ENCODE data around the gene EDN3.

EDN3 gene

DNA sequence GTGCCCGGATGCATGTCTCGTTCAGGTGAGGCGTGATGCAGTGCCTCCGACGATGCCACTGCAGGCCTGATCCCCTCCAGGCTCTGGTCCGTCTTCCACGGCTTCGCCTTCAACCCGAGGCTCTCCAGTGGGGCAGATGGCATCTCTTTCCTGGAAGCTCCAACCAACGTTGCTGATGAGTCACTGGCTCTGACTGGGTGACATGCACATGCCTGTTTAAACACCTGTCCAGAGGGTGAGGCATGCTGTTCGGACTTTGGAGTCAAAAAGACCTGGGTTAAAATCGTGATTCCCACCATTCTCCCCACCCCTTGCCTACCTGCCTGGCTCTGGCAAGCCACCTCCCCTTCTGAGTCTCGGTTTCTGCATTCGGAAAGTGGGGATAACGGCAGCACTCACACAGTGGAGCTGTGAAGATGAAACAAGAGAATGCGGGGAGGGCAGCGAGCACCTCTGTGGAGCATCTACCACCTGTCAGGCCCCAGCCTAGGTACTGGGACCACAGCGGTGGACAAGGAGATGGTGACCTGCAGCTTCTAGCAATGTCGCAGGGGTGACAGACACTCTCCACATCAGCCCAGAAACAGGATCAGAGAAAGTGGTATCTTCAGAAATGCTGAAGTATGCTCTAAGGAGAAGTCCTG lies 8.5 kb upstream of the EDN3 start:
- TF ChIP-seq ZNF274 (IDR thresholded peaks at IDR 0.05; ENCODE audit: low read depth, low read length) = no peak
- no peak overlapping the region for H3K4me3 ChIP-seq (ENCODE audit: low read length)

DNA sequence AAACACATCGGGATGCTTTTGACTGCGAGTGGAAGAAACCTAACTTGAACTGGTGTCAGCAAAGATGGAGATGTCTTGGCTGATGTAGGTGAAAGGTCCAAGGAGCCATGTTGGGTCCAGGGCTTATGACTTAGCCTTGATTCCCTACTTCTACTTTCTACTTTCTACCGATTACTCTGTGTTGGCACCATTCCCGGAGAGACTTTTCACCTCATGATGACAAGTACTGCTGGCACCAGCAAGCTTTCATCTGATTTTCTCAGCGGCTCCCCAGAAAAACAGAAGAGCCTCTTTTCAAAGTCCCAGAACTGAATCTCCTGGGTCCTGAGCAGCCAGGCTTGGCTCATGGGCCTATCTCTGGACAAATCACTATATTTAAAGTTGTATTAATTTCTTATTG lies 4.9 kb upstream of the EDN3 start:
- H3K4me3 ChIP-seq (ENCODE audit: low read length) = no peak overlapping the region
- TF ChIP-seq ZNF274 (IDR thresholded peaks at IDR 0.05; ENCODE audit: low read depth, low read length) = no peak

DNA sequence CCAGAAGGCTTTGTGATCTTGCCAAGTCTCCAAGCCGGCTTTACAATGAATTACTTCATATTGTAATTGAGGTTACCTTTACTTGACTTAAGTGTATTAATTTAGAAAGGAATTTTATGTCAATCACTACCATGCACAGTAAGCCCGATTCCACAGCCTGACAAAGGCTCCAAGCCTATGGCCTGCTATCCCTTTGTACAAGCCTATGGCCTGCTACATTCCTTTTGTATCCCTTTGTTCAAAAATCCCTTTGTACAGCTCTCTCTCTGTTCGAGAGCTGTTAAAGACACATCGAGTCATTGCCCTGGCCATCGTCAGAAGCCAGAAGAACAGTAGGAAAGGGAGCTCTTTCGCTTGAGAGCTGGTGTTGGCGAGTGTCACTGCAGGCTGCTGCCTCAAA lies 2.7 kb upstream of the EDN3 start:
- TF ChIP-seq ZNF274 (IDR thresholded peaks at IDR 0.05; ENCODE audit: low read depth, low read length) = no peak
- no peak overlapping the region for H3K4me3 ChIP-seq (ENCODE audit: low read length)

DNA sequence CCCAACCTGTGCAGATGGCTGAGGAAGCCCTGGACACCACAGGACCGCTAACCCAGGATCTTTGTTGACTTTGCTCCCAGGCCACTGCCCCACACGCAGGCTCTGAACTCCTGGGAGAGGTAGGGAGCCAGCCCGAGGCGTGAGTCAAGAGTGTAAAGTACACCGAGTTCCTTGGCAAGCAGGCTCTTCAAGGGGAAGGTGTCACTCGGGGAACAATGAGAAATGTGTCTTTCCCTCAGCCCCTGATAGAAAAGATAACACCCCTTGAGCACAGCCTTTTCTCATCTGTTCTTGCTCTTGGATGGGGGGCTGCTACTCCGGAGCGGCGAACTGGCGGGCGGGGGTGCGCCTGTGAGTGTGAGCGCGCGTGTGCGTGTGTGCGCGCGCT lies 472 bp upstream of the EDN3 start:
- H3K4me3 ChIP-seq (ENCODE audit: low read length) = no peak overlapping the region
- no peak for TF ChIP-seq ZNF274 (IDR thresholded peaks at IDR 0.05; ENCODE audit: low read depth, low read length)

DNA sequence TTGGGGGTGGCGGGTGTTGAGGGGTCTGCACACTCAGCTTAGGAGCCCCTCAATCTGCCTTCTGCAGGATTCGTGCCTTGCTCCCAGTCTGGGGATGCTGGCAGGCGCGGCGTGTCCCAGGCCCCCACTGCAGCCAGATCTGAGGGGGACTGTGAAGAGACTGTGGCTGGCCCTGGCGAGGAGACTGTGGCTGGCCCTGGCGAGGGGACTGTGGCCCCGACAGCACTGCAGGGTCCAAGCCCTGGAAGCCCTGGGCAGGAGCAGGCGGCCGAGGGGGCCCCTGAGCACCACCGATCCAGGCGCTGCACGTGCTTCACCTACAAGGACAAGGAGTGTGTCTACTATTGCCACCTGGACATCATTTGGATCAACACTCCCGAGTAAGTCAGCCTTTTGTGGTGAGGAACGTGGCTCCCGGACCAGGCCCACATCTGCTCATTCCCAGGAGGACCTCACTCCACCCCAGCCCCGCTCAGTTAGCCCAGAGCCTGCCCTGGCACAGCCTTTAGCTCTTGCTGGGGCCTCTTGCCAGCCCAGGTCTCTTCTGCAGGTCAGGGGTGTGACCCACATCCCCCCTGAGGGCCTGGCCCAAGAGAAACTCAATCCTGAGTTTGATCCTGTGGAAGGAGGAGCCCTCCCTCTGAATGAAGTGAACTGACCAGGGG lies 1.1 kb downstream of the EDN3 start:
- H3K4me3 ChIP-seq (ENCODE audit: low read length) = no peak overlapping the region
- no peak for TF ChIP-seq ZNF274 (IDR thresholded peaks at IDR 0.05; ENCODE audit: low read depth, low read length)

DNA sequence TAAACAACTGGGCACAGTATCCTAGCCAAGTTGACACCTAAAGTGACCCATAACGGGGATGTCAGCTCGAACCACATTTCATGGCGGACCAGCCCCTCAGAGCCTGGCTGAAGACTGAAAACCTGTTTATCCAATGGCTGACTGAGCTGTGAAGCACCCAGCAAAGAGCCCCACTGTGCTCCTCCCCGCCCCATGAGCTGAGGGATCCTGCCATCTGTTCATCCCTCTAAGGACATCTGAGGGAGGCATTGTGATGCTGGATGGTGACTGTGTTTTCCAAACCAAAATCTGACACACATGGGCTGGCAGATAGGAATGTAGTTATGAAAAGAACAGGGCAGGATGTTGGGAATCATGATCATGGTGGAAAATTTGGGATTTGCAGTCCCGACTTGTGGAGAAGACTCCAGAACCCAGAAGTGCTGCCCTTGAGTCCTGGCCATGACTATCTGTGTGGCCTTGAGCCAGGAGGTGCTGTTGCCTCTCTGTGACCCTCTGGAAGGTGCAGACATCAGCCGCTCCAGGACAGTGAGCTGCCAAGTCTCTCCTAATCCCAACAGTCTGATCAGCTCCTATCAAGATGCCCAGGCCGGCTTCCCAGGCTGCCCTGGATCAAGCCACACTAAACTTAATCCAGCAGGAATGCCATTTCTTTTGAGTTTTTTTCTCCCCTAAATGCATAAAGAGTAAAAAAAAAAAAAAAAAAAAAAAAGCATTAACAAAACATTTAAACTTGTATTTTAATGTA lies 5.7 kb downstream of the EDN3 start:
- TF ChIP-seq ZNF274 (IDR thresholded peaks at IDR 0.05; ENCODE audit: low read depth, low read length) = no peak
- no peak overlapping the region for H3K4me3 ChIP-seq (ENCODE audit: low read length)

DNA sequence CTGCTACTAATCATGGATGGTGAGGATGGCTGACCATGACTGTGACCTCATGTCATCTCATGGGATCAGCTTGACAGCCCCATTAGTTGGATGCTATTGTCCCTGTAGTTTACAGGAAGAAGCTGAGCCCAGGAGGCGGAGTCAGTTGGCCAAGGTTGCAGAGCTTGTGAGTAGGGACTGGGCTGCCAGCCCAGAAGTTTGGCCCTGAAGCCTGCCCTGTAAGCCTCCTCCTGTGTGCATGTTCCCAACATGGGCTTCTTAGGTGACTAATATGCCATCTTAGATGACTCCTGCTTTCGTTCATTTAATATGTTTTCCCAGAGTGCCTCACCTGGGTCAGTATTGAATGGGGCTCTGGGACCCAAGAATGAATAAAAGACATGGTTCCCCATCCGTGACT lies 6.9 kb downstream of the EDN3 start:
- no peak overlapping the region for H3K4me3 ChIP-seq (ENCODE audit: low read length)
- no peak for TF ChIP-seq ZNF274 (IDR thresholded peaks at IDR 0.05; ENCODE audit: low read depth, low read length)

DNA sequence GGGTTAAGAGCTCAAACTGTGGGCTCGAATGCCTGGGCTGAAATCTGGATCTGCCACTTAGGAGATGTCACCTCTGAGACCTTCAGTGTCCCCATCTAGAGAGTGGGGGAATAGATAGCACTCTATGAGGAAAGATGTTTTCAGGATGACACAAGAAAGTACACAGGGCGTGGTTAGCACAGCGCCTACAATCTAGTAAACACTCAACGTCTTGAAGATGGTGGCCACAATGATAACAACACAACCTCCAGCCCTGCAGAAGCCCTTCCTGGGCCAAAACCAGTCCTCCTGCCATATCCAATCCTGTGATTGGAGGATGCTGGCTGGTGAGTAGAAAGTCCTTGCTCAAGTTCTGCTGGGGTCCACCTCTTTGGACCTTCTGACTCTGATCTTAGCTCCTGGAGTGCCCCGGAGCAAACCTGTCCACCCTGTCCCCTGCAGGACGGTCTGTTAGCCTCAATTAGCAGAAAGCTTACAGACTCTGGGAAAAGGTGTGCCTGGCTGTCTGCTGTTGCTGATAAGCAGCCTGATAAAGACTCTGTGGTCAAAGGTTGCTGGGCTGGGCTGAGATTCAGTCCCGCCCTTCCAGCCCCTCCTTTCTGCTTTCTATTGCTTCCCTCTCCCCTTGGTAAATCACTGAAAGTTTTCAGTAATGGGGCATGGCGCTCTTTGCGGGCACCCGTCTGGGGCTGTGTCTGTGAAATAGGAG lies 8.2 kb downstream of the EDN3 start:
- H3K4me3 ChIP-seq (ENCODE audit: low read length) = no peak overlapping the region
- TF ChIP-seq ZNF274 (IDR thresholded peaks at IDR 0.05; ENCODE audit: low read depth, low read length) = no peak

DNA sequence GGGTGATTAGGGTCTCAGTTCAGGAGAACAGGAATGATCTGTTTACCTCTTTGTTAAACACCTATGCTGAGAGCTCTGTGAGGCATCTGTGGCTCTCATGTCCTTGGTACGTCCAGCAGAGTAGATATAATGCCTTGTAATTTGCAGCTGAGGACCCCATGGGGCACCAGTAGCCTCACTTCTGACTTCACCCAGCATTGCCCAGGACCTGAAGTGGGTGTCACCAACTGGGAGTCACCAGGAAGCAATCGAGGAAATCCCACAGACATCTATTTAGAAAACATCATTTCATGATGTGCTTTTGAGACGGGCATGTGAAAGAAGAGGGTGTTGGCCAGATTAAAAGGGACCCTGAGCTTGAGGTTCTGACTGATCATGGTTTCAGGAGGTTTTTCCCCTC lies 8.8 kb downstream of the EDN3 start:
- TF ChIP-seq ZNF274 (IDR thresholded peaks at IDR 0.05; ENCODE audit: low read depth, low read length) = no peak

DNA sequence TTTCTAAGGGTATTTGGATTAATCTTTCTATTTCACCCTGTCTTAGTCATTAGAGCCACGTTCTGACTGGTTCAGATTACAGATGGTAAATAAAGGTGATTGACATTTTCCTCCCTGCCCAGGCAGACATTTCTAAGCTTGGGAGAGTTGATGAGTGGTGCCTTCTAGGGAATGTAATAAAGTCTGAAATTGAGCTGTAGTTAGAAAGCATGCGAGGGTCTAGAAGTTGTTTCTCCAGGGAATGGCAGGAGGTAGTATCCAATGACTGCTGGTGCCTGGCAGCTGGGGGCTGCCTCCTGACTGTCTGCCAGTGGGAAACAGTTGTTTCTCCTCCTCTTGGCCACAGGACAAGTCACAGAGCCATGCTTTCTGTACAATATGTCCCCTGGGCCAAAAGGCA lies 14.6 kb downstream of the EDN3 start:
- TF ChIP-seq ZNF274 (IDR thresholded peaks at IDR 0.05; ENCODE audit: low read depth, low read length) = no peak
- H3K4me3 ChIP-seq (ENCODE audit: low read length) = no peak overlapping the region

More for the DNA sequence above, 8.8 kb downstream of the EDN3 start:
- no peak overlapping the region for H3K4me3 ChIP-seq (ENCODE audit: low read length)

DNA sequence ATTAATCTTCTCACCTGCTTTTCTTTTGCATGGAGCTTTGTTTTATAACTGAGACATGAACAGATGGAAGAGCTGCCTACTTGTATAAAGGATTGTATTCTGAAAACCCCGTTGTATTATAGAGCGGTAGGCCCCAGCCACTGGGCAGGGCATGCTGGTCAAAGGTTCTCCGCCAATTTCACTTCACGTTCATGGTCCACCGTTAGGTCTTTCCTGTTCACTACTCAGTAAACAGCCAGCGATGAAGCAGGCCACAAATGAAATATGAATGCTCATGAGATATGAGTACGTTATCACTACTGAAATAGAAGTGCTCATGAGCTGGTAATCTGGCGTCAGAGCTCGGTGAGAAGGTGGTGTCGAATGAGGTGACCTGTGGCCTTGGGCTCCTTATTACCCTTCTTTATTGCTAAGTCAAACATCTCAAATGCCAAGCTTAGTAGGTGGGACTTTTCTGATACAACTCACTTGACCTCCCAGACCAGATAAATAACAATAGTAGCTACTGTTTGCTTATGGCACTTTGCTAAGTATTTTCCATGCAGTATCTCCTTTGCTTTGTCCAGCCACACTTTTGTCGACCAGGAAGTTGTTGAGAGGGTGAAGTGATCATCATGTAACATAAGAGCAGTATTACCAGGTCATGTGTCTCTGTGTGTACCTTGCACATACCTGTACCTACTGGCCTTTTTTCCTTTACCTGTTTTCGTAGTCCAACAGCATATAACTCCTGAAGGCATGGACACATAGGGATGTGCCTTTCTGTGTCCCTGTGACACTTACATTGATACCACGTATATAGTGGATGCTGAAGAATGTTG lies 16.7 kb downstream of the EDN3 start:
- TF ChIP-seq ZNF274 (IDR thresholded peaks at IDR 0.05; ENCODE audit: low read depth, low read length) = no peak
- no peak overlapping the region for H3K4me3 ChIP-seq (ENCODE audit: low read length)

DNA sequence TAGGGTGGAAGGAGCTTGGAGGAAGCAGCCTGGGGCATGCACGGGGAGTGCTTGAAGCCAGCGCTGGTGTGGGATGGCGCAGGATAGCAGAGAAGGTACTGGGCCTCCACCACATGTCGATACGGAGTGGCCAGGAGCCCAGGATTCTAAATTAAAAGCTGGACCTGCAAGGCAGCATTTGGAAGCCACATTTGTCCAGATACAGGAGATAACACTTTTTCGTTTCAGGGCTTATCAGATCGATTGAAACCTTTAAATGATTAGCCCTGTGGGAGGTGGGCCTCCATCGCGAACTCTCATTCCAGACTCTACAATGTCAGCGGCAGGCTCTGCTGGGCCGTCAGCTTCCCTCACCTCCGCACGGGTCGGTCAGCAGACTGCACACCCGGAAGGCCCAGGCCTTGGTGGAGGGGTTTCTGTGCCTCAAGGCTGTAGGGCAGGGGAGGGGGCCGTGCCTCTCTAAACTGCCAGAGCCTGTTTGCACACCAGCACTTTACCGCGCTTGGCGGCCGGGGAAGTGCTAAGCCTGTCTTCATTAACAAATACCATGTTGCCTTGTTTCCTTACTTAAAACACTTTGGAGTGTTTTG lies 17.9 kb downstream of the EDN3 start:
- no peak overlapping the region for H3K4me3 ChIP-seq (ENCODE audit: low read length)
- TF ChIP-seq ZNF274 (IDR thresholded peaks at IDR 0.05; ENCODE audit: low read depth, low read length) = no peak

DNA sequence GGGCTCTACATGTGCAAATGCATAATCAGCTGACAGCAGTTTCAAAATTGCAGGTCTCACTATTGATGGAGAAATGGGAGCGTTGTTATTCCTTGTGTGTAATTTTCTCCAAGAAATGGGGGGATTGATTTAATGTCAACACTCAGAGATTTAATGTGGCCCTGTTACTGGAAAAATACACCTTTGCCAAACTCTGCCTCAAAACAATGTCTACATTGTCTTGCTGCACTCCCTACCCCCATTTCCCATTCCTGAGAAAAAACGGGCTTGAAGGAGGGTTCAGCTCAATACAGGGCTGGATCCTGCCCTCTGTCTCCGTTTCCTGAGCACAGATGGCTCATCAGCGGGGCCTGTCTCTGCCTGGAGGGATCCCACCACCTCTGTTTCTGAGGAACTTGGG lies 18.4 kb downstream of the EDN3 start:
- H3K4me3 ChIP-seq (ENCODE audit: low read length) = no peak overlapping the region

More for the DNA sequence above, 18.4 kb downstream of the EDN3 start:
- no peak for TF ChIP-seq ZNF274 (IDR thresholded peaks at IDR 0.05; ENCODE audit: low read depth, low read length)

Measured in GM08714 (cell line).